ENCODE results near the gene CDC45.

Gene CDC45

DNA sequence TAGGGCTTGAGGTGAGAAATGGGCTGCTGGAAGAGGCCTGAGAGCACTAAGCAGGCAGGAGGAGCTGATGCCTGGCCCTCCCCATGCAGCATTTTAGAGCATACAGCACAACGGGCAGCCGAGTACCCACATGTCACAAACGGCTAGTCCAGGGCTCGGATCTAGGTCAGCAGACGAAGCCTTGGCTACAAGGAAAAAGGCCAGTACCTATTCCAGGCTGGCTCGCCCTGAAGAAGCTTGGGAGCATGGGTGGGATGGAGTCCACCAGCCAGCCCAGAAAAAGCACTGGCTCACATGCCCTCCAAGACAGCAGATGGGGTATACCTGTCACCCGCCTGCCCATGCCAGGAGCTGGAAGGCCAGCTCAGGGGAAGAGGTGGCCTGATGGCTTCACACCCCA is 10.3 kb upstream of the CDC45 start:
- no peak for DNase-seq (ENCODE audit: low spot score)

DNA sequence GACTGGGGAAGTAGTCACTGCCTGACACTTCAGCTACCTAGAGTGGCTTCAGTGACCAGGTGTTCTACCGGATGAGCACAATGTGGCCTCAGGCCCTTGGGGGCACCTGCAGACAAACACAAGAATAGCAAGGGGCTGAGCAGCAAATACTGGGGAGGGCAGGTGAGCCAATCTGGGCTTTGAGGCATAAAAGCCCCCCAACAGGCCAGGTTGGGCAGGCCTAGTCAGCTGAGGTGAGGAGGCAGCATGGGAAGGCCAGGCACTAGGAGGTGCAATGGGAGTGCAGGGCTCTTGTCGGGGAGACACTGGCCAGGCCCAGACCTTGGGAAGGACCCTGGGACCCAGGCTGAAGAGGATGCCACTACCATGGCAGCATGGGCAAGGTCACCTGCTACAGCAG is 9.7 kb upstream of the CDC45 start:
- no peak for DNase-seq (ENCODE audit: low spot score)

GRCh38 chr22:19471572-19471971 is 8.1 kb upstream of the CDC45 start:
- DNase-seq (ENCODE audit: low spot score): no peak

- no peak for DNase-seq (ENCODE audit: low spot score)
Observed at GRCh38 chr22:19472233-19472632, 7.5 kb upstream of the CDC45 start.

- DNase-seq (ENCODE audit: low spot score): no peak
Observed at GRCh38 chr22:19473578-19473977, 6.1 kb upstream of the CDC45 start.

DNA sequence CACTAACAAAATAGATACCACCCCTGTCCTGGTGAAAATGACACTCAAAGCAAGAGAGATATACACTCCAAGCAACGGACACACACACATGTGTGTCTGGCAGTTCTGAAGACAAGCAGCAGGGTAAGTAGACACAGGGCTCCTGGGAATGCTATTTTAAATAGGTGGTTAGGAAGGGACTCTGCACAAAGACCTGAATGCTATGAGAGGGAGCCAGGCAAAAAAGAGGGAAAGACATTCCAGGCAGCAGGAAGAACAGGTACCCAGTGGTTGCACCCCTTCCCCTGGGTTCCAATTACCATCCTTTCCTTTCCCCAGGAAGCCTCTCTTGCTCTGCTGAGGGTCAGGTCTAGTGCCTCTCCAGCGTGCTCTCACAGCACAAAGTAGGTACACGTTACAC is 3.7 kb upstream of the CDC45 start:
- no peak for DNase-seq (ENCODE audit: low spot score)

DNA sequence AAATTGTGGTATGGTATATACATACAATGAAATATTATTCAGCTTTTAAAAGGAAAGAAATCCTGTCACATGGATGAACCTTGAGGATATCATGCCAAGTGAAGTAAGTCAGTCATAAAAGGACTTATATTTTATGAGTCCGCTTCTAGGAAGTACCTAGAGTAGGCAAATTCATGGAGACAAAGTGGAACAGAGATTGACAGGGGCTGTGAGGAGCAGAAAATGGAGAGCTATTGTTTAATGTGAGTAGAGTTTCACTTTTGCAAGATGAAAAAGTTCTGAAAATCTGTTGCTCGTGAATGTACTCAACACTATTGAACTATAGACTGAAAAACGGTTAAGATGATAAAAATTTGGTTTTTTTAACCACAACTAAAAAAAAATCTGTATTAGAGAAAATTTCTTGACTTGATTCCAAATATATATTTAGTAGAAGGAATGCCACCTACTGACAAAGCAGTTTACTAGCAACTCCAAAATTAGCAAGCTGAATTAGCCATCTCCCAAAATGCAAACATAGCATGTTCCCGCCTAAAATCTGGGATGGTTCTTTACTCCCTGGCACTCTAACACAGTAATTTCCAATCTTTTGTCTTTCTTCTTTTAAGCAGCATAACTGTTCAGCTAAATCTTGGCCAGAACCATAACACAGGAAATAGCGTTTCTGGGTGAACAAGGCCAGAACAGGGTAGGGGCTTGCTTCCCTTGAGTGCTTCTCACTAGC is 2.2 kb upstream of the CDC45 start:
- DNase-seq (ENCODE audit: low spot score): no peak

- DNase-seq (ENCODE audit: low spot score): no peak
Observed at GRCh38 chr22:19478045-19478900, 1.4 kb upstream of the CDC45 start.

DNA sequence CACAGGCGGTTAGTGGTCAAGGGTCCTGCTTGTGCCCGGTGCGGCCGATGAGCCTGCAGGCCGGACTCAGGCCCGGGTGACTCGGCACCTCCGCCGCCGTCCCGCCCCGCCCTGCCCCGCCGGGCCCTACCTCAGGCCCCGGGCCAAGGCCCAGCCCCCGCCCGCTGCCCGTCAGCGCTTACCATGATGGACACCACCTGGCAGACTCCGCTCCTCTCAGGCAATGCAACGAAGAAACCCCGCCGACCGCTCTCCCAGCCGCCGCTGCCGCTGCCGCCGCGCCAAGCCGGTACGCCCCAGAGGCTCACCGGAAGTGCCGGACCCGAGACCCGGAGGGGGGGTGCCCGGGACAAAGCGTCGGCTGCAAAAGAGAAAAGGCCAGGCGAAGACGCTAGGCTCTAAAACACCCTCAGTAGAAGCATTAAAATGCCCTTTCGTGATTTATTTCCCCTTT is 792 bp upstream of the CDC45 start, which contains the start of gene UFD1:
Gene UFD1, minus strand, starts transcription at position 293 of the 454 bp plus-strand sequence. Its CDS starts 108 bp downstream, at position 185.
- DNase-seq (ENCODE audit: low spot score): peak; percentile 91

- no peak for DNase-seq (ENCODE audit: low spot score)
Observed at GRCh38 chr22:19480173-19480568, 451 bp downstream of the CDC45 start.

GRCh38 chr22:19480789-19481188 is 1.1 kb downstream of the CDC45 start:
- DNase-seq (ENCODE audit: low spot score): no peak

- DNase-seq (ENCODE audit: low spot score): no peak
Observed at GRCh38 chr22:19482297-19482696, 2.6 kb downstream of the CDC45 start.

DNA sequence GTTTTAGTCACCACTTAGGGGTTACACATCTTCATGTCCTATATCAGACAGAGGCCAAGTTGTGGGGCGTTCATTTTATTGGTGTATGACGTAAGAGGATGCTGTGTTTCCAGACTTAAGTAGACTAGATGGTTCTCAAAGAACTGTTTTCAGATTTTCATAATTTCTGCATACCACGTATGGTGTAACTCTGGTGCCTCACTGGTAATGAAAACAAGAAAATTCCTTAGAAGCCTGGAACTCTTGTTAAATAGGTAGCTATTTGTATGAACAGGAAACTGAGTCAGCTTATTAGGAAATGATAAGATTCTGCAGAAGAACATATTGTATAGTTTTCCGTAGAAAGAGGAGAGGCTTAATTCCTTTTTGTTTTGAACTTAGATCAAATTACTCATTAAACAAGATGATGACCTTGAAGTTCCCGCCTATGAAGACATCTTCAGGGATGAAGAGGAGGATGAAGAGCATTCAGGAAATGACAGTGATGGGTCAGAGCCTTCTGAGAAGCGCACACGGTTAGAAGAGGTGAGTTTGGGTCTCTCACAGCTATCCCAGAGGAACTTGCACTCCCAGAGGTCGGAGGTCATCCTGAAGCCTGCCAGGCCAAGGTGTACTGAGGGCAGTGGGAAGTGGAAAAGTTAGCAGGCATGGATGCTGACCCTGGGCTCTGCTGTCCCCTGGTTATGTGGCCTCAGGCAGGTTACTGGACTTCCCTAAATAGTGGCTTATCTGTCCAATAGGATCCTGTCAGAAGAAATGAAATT is 3.9 kb downstream of the CDC45 start:
- DNase-seq (ENCODE audit: low spot score): no peak

GRCh38 chr22:19488285-19488684 is 8.6 kb downstream of the CDC45 start:
- DNase-seq (ENCODE audit: low spot score): no peak

DNA sequence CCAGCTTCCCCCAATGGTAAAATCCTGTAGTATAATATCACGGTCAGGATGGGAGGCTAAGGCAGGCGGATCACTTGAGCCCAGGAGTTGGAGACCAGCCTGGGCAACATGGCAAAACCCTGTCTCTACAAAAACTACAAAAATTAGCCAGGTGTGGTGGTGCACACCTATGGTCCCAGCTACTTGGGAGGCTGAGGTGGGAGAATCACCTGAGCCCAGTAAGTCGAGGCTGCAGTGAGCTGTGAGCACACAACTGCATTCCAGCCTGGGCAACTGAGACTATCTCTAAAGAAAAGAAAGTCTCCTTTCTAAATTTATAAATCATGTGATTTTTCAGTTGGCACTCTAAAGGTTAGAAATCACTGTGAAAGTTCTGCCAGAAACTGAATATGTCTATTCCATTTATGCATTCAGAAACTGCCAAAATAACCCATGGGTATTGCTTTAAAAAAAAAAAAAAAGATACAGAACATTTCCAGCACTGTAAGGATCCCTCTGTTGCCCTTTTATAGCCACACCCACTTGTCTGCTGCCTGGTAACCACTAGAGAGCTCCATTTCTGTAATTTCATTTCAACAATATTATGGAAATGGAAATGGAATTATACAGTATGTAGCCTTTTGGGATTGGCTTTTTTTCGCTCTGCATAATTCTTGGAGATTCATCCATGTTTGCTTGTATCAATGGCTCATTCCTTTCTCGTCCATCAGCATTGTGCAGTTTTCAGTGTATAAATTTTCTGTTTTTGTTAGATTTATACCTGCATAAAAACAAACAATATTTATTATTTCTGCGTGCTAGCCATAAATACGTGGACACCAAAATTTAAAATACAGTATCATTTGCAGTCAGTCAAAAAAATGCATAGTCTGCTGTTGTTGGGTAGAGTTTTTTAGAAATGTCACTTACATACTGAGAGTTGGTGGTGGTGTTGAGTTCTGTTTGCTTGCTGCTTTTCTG is 9.4 kb downstream of the CDC45 start:
- no peak for DNase-seq (ENCODE audit: low spot score)

DNA sequence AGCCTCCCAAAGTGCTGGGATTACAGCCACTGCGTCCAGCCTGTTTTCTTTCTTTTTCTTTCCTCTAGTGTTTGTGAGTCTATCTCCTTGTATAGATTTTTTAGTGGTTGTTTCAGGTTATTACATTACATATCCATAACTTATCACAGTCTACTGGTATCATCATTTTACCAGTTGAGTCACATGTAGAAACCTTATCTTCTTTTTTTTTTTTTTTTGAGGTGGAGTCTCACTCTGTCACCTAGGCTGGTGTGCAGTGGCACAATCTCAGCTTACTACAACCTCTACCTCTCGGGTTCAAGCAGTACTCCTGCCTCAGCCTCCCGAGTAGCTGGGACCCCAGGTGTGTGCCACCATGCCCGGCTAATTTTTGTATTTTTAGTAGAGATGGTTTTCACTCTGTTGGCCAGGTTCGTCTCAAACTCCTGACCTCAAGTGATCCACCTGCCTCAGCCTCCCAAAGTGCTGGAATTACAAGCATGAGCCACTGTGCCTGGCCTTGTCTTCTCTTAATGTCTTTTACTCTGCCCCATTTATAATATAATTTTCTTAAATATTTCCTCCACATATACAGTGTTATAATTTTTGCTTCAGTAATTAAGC is 11.0 kb downstream of the CDC45 start:
- DNase-seq (ENCODE audit: low spot score): no peak

GRCh38 chr22:19492504-19493174 is 12.9 kb downstream of the CDC45 start:
- DNase-seq (ENCODE audit: low spot score): no peak

- DNase-seq (ENCODE audit: low spot score): no peak
Observed at GRCh38 chr22:19494001-19494560, 14.4 kb downstream of the CDC45 start.

DNA sequence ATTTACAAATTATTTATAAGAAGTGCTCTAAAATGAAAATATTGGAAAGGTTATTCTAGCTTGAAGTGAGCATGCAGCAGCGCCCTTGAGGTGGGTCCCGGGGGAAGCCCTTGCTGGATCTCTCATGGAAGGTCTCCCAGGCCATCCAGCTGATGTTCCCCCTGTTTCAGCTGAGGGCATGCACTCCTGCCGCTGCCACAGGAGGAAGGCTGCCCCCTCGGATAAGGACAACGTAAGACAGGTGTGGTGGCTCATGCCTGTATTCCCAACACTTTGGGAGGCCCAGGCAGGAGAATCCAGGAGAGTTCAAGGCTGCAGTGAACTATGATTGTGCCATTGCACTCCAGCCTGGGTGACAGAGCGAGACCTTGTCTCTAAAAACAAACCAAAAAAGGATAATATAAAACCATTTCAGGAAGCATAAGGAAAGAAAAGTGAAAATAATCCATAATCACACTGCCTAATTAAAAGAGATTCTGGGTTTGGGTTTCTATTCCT is 15.0 kb downstream of the CDC45 start:
- DNase-seq (ENCODE audit: low spot score): no peak

All from D341Med (cell line).